Measurements from ENCODE around the gene C1orf159.

The C1orf159 gene

DNA sequence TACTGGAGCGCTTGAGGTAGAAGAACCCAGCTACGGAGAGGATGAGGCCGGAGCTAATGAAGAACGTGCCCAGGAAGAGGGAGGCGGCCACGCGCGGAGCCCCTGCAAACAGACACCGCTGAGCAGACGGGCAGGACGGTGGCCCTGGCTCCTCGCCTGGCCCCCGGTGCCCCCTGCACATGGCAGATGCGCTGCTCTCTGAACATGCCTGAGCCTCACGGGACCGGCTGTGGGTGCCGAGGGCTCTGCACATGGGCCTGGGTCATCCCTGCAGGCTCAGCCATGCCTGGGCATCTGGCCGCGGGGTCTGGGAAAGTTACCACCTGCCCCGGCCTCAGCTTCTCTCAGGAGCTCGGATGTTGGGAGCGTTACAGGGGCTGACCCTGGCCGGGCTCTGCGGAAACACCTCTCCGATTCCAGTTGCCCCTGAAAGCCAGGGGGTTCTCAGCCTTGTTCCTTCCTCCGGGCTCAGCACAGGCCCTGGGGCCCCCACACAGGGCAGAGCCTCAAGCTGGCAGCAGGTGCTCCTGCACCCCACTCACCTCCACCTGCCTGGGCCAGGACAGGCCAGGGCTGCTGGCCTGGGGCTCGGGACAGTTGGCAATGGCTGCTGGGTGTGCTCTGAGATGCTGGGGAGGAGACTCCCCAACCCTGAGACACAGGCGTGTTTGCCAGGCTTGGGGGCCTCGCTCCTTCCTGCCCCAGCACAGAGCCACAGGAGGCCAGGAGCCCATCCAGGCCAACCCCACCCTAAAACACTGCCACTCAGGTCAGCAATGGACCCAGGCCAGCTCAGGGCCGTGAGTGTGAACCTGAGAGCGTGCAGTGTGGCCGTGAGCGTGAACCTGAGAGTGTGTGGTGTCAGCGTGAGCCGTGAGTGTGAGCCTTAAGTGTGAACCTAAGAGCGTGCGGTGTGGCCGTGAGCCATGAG is 29.7 kb downstream of the C1orf159 start:
- Histone ChIP-seq H3K4me3 (ENCODE audit: severe bottlenecking) (no peak overlapping the region), H3K4me1 (ENCODE audit: insufficient read depth, poor library complexity, severe bottlenecking) (no peaks in the 10 kb centered on the region), H3K36me3 (ENCODE audit: low read depth) (no peaks in the 10 kb centered on the region), H3K27ac (ENCODE audit: poor library complexity, severe bottlenecking) (no peak overlapping the region), H3K27me3 (ENCODE audit: insufficient read depth, poor library complexity, severe bottlenecking) (no peaks in the 10 kb centered on the region), H3K9me3 (ENCODE audit: severe bottlenecking) (no peaks in the 10 kb centered on the region)
- DNase-seq (ENCODE audit: low spot score) (peak; percentile 62), ATAC-seq (ENCODE audit: low read depth) (no peak)
- TF ChIP-seq, protein P1, sequence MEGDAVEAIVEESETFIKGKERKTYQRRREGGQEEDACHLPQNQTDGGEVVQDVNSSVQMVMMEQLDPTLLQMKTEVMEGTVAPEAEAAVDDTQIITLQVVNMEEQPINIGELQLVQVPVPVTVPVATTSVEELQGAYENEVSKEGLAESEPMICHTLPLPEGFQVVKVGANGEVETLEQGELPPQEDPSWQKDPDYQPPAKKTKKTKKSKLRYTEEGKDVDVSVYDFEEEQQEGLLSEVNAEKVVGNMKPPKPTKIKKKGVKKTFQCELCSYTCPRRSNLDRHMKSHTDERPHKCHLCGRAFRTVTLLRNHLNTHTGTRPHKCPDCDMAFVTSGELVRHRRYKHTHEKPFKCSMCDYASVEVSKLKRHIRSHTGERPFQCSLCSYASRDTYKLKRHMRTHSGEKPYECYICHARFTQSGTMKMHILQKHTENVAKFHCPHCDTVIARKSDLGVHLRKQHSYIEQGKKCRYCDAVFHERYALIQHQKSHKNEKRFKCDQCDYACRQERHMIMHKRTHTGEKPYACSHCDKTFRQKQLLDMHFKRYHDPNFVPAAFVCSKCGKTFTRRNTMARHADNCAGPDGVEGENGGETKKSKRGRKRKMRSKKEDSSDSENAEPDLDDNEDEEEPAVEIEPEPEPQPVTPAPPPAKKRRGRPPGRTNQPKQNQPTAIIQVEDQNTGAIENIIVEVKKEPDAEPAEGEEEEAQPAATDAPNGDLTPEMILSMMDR (IDR thresholded peaks at IDR 0.05; ENCODE audit: poor library complexity, severe bottlenecking) = no peak

- H3K36me3 ChIP-seq (ENCODE audit: low read depth) = no peaks in the 10 kb centered on the region
- TF ChIP-seq, protein P1 (IDR thresholded peaks at IDR 0.05; ENCODE audit: poor library complexity, severe bottlenecking) = no peak
- H3K9me3 ChIP-seq (ENCODE audit: severe bottlenecking) = no peaks in the 10 kb centered on the region
- H3K27ac ChIP-seq (ENCODE audit: poor library complexity, severe bottlenecking) = no peak overlapping the region
- no peaks in the 10 kb centered on the region for H3K27me3 ChIP-seq (ENCODE audit: insufficient read depth, poor library complexity, severe bottlenecking)
- peak; percentile 67 for DNase-seq (ENCODE audit: low spot score)
- peaks cover under 1% of the 10 kb centered on the region for H3K4me1 ChIP-seq (ENCODE audit: insufficient read depth, poor library complexity, severe bottlenecking)
- H3K4me3 ChIP-seq (ENCODE audit: severe bottlenecking) = no peak overlapping the region
- ATAC-seq (ENCODE audit: low read depth) = no peak
These were observed 30.6 kb downstream of the C1orf159 start for GRCh38 chr1:1085171-1085841.

DNA sequence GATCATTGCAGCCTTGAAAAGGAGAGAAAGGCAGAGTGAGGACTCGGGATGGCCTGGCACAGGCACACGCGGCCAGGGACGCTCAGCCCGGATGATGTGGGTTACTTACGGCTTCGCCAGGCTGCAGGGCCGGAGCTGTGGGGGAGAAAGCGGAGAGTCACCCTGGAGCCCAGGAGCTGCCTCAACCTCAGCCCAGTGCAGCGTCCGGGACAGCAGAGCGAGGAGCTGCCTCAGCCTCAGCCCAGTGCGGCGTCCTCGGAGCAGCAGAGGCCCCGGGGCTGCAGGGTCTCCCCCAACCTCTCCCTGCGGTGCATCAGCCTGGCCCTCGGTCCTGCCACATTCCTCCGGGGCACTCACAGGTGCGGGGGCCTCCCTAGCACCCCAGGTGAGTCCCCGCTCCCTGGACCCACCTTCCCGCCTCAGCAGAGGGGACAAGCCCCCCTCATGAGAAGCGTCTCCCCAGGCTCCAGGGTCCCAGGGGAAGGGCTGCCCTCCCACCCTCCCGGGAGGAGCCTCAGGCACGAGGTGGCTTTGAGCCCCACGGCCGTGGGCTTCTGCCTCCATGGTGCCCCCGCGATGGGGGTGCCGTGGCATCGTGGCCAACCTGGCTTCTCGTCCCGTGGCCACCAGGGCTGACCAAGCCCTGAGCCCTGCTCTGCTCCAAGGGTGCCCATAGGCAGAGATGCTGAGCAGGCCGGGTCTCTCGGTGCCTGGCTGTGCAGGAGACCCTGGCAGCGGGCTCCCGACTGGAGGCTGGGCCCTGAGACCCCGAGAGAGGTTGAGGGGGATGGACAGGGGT is 31.3 kb downstream of the C1orf159 start:
- no peak for ATAC-seq (ENCODE audit: low read depth)
- TF ChIP-seq, protein P1 (IDR thresholded peaks at IDR 0.05; ENCODE audit: poor library complexity, severe bottlenecking) = no peak
- no peaks in the 10 kb centered on the region for H3K9me3 ChIP-seq (ENCODE audit: severe bottlenecking)

GRCh38 chr1:1083416-1084371 is 32.2 kb downstream of the C1orf159 start:
- Histone ChIP-seq H3K4me1 (ENCODE audit: insufficient read depth, poor library complexity, severe bottlenecking) (peaks cover 9% of the 10 kb centered on the region), H3K4me3 (ENCODE audit: severe bottlenecking) (no peak overlapping the region), H3K27ac (ENCODE audit: poor library complexity, severe bottlenecking) (no peak overlapping the region), H3K9me3 (ENCODE audit: severe bottlenecking) (no peaks in the 10 kb centered on the region), H3K36me3 (ENCODE audit: low read depth) (no peaks in the 10 kb centered on the region), H3K27me3 (ENCODE audit: insufficient read depth, poor library complexity, severe bottlenecking) (no peaks in the 10 kb centered on the region)
- peak; percentile 68 for DNase-seq (ENCODE audit: low spot score)
- TF ChIP-seq, protein P1 (IDR thresholded peaks at IDR 0.05; ENCODE audit: poor library complexity, severe bottlenecking) = no peak
- no peak for ATAC-seq (ENCODE audit: low read depth)

More for the DNA sequence above, 31.3 kb downstream of the C1orf159 start:
- Histone ChIP-seq H3K36me3 (ENCODE audit: low read depth) (no peaks in the 10 kb centered on the region), H3K27ac (ENCODE audit: poor library complexity, severe bottlenecking) (no peak overlapping the region), H3K4me3 (ENCODE audit: severe bottlenecking) (no peak overlapping the region), H3K4me1 (ENCODE audit: insufficient read depth, poor library complexity, severe bottlenecking) (peaks cover 8% of the 10 kb centered on the region), H3K27me3 (ENCODE audit: insufficient read depth, poor library complexity, severe bottlenecking) (no peaks in the 10 kb centered on the region)
- peak; percentile 66 for DNase-seq (ENCODE audit: low spot score)
